ENCODE data around the gene FMOD.
A peak's percentile ranks its signal among the peaks of the same experiment; 100 is the strongest.
"Not testable (repeated sequence)": the region's sequence is repeated elsewhere in the genome, so short reads cannot be mapped to it uniquely, and the experiment has no call there.

FMOD gene

GRCh38 chr1:203302456-203302855 lies 48.5 kb downstream of the FMOD start:
- Histone ChIP-seq H3K4me1 (ENCODE audit: low read depth, poor library complexity, severe bottlenecking) (peaks cover 78% of the 10 kb centered on the region), H3K36me3 (ENCODE audit: insufficient read depth) (peaks cover 13% of the 10 kb centered on the region; the same call in 1 of the 2 replicates), H2AFZ (ENCODE audit: low read depth) (no peak overlapping the region), H3K9ac (no peak overlapping the region), H3K4me2 (peak overlapping the region; percentile 97; the same call in 1 of the 2 replicates), H4K20me1 (ENCODE audit: insufficient read depth) (peaks cover 18% of the 10 kb centered on the region), H3K4me3 (IDR thresholded peaks at IDR 0.05; ENCODE audit: insufficient read depth, low read depth, low read length) (no peak overlapping the region), H3K27ac (peak overlapping the region; percentile 3; the same call in 1 of the 2 replicates), H3K79me2 (ENCODE audit: insufficient read depth, low read depth) (peaks cover 36% of the 10 kb centered on the region), H3K27me3 (ENCODE audit: insufficient read depth, low read depth) (no peaks in the 10 kb centered on the region)
- no peak for TF ChIP-seq CTCF (conservative IDR thresholded peaks at IDR 0.05; ENCODE audit: low read depth, low read length)

GRCh38 chr1:203301331-203301668 lies 49.6 kb downstream of the FMOD start:
- no peak for TF ChIP-seq CTCF (conservative IDR thresholded peaks at IDR 0.05; ENCODE audit: low read depth, low read length)
- no peak overlapping the region for H3K4me3 ChIP-seq (IDR thresholded peaks at IDR 0.05; ENCODE audit: insufficient read depth, low read depth, low read length)
- peaks cover 6% of the 10 kb centered on the region for H4K20me1 ChIP-seq (ENCODE audit: insufficient read depth)
- peak overlapping the region; percentile 95 for H3K4me2 ChIP-seq
- H3K4me1 ChIP-seq (ENCODE audit: low read depth, poor library complexity, severe bottlenecking), result peaks cover 87% of the 10 kb centered on the region
- H3K27ac ChIP-seq, result peak overlapping the region; percentile 84
- H3K27me3 ChIP-seq (ENCODE audit: insufficient read depth, low read depth), result no peaks in the 10 kb centered on the region
- peak overlapping the region; percentile 25; the same call in 1 of the 2 replicates for H2AFZ ChIP-seq (ENCODE audit: low read depth)
- peaks cover 5% of the 10 kb centered on the region; the same call in 1 of the 2 replicates for H3K36me3 ChIP-seq (ENCODE audit: insufficient read depth)
- H3K9ac ChIP-seq, result peak overlapping the region; percentile 46; the same call in 1 of the 2 replicates
- H3K79me2 ChIP-seq (ENCODE audit: insufficient read depth, low read depth), result peaks cover 25% of the 10 kb centered on the region

GRCh38 chr1:203300441-203301330 lies 50.2 kb downstream of the FMOD start:
- Histone ChIP-seq H3K79me2 (ENCODE audit: insufficient read depth, low read depth) (peaks cover 19% of the 10 kb centered on the region), H3K4me3 (IDR thresholded peaks at IDR 0.05; ENCODE audit: insufficient read depth, low read depth, low read length) (no peak overlapping the region), H3K9ac (peak overlapping the region; percentile 46), H3K27ac (peak overlapping the region; percentile 84), H3K36me3 (ENCODE audit: insufficient read depth) (no peaks in the 10 kb centered on the region), H3K4me1 (ENCODE audit: low read depth, poor library complexity, severe bottlenecking) (peaks cover 93% of the 10 kb centered on the region), H3K27me3 (ENCODE audit: insufficient read depth, low read depth) (no peaks in the 10 kb centered on the region), H2AFZ (ENCODE audit: low read depth) (peak overlapping the region; percentile 25), H3K4me2 (peak overlapping the region; percentile 95), H4K20me1 (ENCODE audit: insufficient read depth) (peaks cover under 1% of the 10 kb centered on the region; the same call in 1 of the 2 replicates)
- no peak for TF ChIP-seq CTCF (conservative IDR thresholded peaks at IDR 0.05; ENCODE audit: low read depth, low read length)

GRCh38 chr1:203299719-203300429 lies 51.0 kb downstream of the FMOD start:
- not testable (repeated sequence) for H3K27me3 ChIP-seq (ENCODE audit: insufficient read depth, low read depth); H4K20me1 ChIP-seq (ENCODE audit: insufficient read depth); H3K36me3 ChIP-seq (ENCODE audit: insufficient read depth)
- Histone ChIP-seq H3K4me2 (peak overlapping the region; percentile 95), H3K9ac (peak overlapping the region; percentile 46), H2AFZ (ENCODE audit: low read depth) (peak overlapping the region; percentile 25), H3K4me1 (ENCODE audit: low read depth, poor library complexity, severe bottlenecking) (peaks cover 100% of the 10 kb centered on the region), H3K79me2 (ENCODE audit: insufficient read depth, low read depth) (peaks cover 14% of the 10 kb centered on the region; the same call in 1 of the 2 replicates), H3K4me3 (IDR thresholded peaks at IDR 0.05; ENCODE audit: insufficient read depth, low read depth, low read length) (peak overlapping the region; percentile 44), H3K27ac (peak overlapping the region; percentile 84)
- 0 out of 2 replicates have a peak, but pooled peaks have one; percentile 17 for TF ChIP-seq CTCF (conservative IDR thresholded peaks at IDR 0.05; ENCODE audit: low read depth, low read length)

Data from KMS-11 (cell line).